Ishikawa (cell line): ENCODE data around the gene ARHGEF7.

Experiments used
- CEBPB ChIP-seq: IDR thresholded peaks from 2 replicates; pipeline ENCODE4 v1.6.1; 2012
- CREB1 ChIP-seq: IDR thresholded peaks from 2 replicates; pipeline ENCODE4 v1.6.1; 2012; ENCODE audit warnings: low read depth
- EGR1 ChIP-seq: IDR thresholded peaks from 2 replicates; pipeline ENCODE4 v1.6.1; 2012
- EP300 ChIP-seq: IDR thresholded peaks from 2 replicates; pipeline ENCODE4 v1.6.1; 2012; ENCODE audit warnings: borderline replicate concordance
- FOXM1 ChIP-seq: IDR thresholded peaks from 2 replicates; pipeline ENCODE4 v1.6.1; 2012; ENCODE audit warnings: low read depth, borderline replicate concordance
- MAX ChIP-seq: IDR thresholded peaks from 2 replicates; pipeline ENCODE4 v1.6.1; 2012
- NFIC ChIP-seq: IDR thresholded peaks from 2 replicates; pipeline ENCODE4 v1.6.1; 2012
- RAD21 ChIP-seq: IDR thresholded peaks from 2 replicates; pipeline ENCODE4 v1.6.1; 2012; ENCODE audit warnings: low read depth
- TAF1 ChIP-seq: IDR thresholded peaks from 2 replicates; pipeline ENCODE4 v1.6.1; 2012; ENCODE audit warnings: low read depth, mild to moderate bottlenecking
- TCF12 ChIP-seq: IDR thresholded peaks from 2 replicates; pipeline ENCODE4 v1.6.1; 2012; ENCODE audit warnings: low read depth
- TEAD4 ChIP-seq: IDR thresholded peaks from 2 replicates; pipeline ENCODE4 v1.6.1; 2012
- USF1 ChIP-seq: IDR thresholded peaks from 2 replicates; pipeline ENCODE4 v1.6.1; 2012
- YY1 ChIP-seq: IDR thresholded peaks from 2 replicates; pipeline ENCODE4 v1.6.1; 2012; ENCODE audit warnings: low read depth
- ZBTB7A ChIP-seq: IDR thresholded peaks from 2 replicates; pipeline ENCODE4 v1.6.1; 2012; ENCODE audit warnings: low read depth
- TF ChIP-seq, protein P1 (sequence below): IDR thresholded peaks from 2 replicates; pipeline ENCODE4 v1.6.1; 2012; ENCODE audit warnings: low read depth, mild to moderate bottlenecking

The ARHGEF7 gene

DNA sequence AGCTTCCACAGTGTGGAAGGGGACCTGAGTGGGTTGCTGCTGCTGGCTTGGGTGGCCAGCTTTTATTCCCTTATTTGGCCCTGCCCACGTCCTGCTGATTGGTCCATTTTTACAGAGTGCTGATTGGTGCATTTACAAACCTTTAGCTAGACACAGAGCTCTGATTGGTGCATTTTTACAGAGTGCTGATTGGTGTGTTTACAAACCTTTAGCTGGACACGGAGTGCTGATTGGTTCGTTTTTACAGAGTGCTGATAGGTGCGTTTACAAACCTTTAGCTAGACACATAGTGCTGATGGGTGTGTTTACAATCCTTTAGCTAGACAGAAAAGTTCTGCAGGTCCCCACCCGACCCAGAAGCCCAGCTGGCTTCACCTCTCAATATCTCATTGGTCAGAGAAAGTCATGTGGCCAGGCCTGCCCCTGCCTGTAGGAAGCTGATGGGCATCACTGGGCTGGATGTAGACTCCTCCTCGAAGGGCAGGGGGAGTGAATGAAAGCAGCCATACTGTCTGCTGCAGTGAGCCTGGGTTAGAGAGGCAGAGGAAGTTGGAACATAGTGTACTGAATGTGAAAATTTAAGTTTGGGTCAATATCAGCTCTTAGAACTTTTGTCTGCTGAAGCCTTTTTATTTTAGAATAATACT is 83.7 kb downstream of the ARHGEF7 start:
- TF ChIP-seq USF1, result 0 out of 2 replicates have a peak, but pooled peaks have one; percentile 28

DNA sequence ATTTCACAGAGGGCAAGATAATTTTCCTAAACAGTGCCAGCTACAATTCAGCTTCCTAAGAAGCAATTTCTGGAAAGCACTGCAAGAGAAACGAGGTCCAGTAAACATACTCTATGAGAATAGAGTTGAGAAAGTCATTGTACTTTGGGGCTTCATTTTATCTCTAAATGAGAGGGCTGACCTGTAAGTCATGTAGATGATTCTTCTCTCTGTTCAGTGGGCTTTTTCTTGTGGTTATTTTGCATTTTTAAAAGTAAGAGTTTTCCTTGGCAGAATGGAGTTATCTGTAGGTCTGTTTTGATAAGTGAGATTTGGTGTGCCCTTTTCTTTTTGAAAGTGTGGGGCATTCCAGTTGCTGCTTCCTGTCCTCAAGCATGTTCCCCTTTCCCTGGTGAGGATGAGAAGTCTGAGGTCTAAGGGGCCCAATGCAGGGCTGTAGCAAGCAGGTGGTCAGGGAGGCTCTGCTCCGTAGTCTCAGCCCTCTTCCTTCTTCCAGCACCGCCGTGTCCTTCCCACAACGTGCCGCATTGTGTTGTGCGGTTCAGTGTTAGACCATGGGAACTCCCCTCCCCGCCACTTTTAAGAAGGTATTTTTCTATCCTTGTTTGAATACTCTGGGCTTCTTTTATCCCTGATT is 86.3 kb downstream of the ARHGEF7 start:
- TF ChIP-seq TEAD4 (no peak), USF1 (no peak), EP300 (no peak)

DNA sequence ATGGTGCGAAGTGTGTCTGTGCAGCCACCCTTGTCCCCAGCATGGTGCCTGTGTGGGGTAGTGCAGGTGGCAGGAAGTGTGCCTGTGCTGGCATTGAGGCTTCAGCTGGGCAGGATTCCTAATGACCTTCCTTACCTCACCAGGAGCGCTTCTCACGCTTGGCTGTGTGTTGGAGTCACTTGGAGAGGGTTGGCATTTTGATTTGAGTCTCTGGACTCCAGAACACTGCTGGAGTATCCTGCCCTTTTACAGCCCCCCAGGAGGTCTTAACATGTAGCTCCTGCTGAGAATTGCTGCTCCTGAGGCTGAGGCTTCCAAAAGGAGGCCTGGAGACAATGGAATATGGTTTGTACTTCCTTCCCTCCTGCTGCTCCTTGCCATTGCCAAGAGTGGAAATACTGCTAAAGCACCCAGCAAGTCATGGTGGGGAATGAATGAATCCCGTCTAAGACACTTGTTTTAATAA is 87.1 kb downstream of the ARHGEF7 start:
- TF ChIP-seq EP300 (peak; percentile 92), USF1 (0 out of 2 replicates have a peak, but pooled peaks have one; percentile 13), EGR1 (no peak), CEBPB (no peak), RAD21 (peak; percentile 2; the same call in 1 of the 2 replicates), TCF12 (peak; percentile 99), NFIC (peak; percentile 87), FOXM1 (peak; percentile 85), ZBTB7A (no peak), TAF1 (no peak), CREB1 (no peak), MAX (peak; percentile 74), YY1 (no peak; the same call in 1 of the 2 replicates), TEAD4 (peak; percentile 77)
- TF ChIP-seq, protein P1, sequence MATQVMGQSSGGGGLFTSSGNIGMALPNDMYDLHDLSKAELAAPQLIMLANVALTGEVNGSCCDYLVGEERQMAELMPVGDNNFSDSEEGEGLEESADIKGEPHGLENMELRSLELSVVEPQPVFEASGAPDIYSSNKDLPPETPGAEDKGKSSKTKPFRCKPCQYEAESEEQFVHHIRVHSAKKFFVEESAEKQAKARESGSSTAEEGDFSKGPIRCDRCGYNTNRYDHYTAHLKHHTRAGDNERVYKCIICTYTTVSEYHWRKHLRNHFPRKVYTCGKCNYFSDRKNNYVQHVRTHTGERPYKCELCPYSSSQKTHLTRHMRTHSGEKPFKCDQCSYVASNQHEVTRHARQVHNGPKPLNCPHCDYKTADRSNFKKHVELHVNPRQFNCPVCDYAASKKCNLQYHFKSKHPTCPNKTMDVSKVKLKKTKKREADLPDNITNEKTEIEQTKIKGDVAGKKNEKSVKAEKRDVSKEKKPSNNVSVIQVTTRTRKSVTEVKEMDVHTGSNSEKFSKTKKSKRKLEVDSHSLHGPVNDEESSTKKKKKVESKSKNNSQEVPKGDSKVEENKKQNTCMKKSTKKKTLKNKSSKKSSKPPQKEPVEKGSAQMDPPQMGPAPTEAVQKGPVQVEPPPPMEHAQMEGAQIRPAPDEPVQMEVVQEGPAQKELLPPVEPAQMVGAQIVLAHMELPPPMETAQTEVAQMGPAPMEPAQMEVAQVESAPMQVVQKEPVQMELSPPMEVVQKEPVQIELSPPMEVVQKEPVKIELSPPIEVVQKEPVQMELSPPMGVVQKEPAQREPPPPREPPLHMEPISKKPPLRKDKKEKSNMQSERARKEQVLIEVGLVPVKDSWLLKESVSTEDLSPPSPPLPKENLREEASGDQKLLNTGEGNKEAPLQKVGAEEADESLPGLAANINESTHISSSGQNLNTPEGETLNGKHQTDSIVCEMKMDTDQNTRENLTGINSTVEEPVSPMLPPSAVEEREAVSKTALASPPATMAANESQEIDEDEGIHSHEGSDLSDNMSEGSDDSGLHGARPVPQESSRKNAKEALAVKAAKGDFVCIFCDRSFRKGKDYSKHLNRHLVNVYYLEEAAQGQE, result 0 out of 2 replicates have a peak, but pooled peaks have one; percentile 7

- TF ChIP-seq CREB1, result no peak
- TF ChIP-seq TEAD4, result peak; percentile 64
- TF ChIP-seq EP300, result peak; percentile 30
These were observed 87.6 kb downstream of the ARHGEF7 start for GRCh38 chr13:111202745-111203144.

GRCh38 chr13:111203736-111204389 is 88.8 kb downstream of the ARHGEF7 start:
- TF ChIP-seq USF1 (no peak), TEAD4 (no peak), YY1 (no peak), FOXM1 (no peak), ZBTB7A (no peak), EGR1 (no peak), TAF1 (no peak), RAD21 (no peak), EP300 (no peak), CREB1 (no peak), TCF12 (no peak), NFIC (no peak), MAX (no peak), CEBPB (no peak)
- TF ChIP-seq, protein P1, result no peak
